HepG2 (cell line): Measurements from ENCODE around the gene ZNF865. TPM values are rescaled to one million over a fixed set of nuclear protein-coding genes. Genes with fewer than 3 reads are reported as not detected.

ENCODE experiments used
- ATAC-seq: fragments of 200-7000 bp; cut with Tn5 transposase; 3 replicates; pipeline ENCODE4 v1.9.1; 2020; ENCODE audit warnings: mild to moderate bottlenecking, moderate library complexity
- BruUV-seq: library from RNA; stranded (reverse); fragments of 400-500 nt; replicated peaks from 2 replicates; lab custom pipeline; 2021; lab: Mats Ljungman, UMichigan
- CTCF ChIA-PET: fragments of 300-600 bp; formaldehyde crosslinking; extraction: SDS; loops from one replicate; lab custom pipeline; 2021; ENCODE audit warnings: low total read pairs, inconsistent platforms, low intra/inter-chr PET ratio; lab: Yijun Ruan, JAX
- POLR2A ChIA-PET: fragments of 350-600 bp; sonication (Branson Sonifier 250); formaldehyde crosslinking; loops from one replicate; lab custom pipeline; 2020; ENCODE audit warnings: antibody characterized with exemption, inconsistent platforms; lab: Yijun Ruan, JAX
- DNase-seq: peaks from one replicate; pipeline ENCODE4 v3.0.0-alpha.2; 2015; ENCODE audit warnings: low spot score
- FAIRE-seq: peaks from 3 replicates; lab custom pipeline; 2011; peaks lifted over from hg19 to GRCh38; lab: Jason Lieb, UNC
- H2AFZ ChIP-seq: one replicate; pipeline ENCODE4 v1.6.1; 2011; ENCODE audit warnings: low read length, inconsistent platforms
- H3K27ac ChIP-seq: fragments of 300-600 bp; 3 replicates; pipeline ENCODE4 v1.8.0; 2011; ENCODE audit warnings: mixed run types, mild to moderate bottlenecking, mixed read lengths, low read length, inconsistent platforms; ENCODE audit not compliant: insufficient read depth; ENCODE audit errors: extremely low read length
- H3K27me3 ChIP-seq, 2 experiments: fragments of 200-600 bp in 1 of 2; 2 replicates in 1 of 2; 3 replicates in 1 of 2; pipeline versions ENCODE4 v1.6.0 to v1.8.0; 2011; ENCODE audit warnings: low read length in 2 of 2, mild to moderate bottlenecking in 2 of 2, moderate library complexity in 2 of 2, inconsistent platforms in 1 of 2; ENCODE audit not compliant: insufficient read depth in 2 of 2, control insufficient read depth in 1 of 2
- H3K36me3 ChIP-seq, 2 experiments: fragments of 200-600 bp in 1 of 2; replicated peaks in 1 of 2; 2 replicates in 1 of 2; 3 replicates in 1 of 2; pipeline versions ENCODE4 v1.5.1 to v1.8.0; 2011; ENCODE audit warnings: low read length in 2 of 2, inconsistent platforms in 1 of 2; ENCODE audit not compliant: insufficient read depth in 2 of 2, control insufficient read depth in 1 of 2
- H3K4me1 ChIP-seq: 2 replicates; pipeline ENCODE4 v1.5.1; 2012; ENCODE audit warnings: low read length, inconsistent platforms; ENCODE audit not compliant: insufficient read depth
- H3K4me2 ChIP-seq: 2 replicates; pipeline ENCODE4 v1.6.0; 2011; ENCODE audit warnings: low read depth, low read length, inconsistent platforms
- H3K4me3 ChIP-seq, 3 experiments: fragments of 200-600 bp in 1 of 3; sonication (generic), shearing (Covaris generic) in 1 of 3; replicated peaks in 1 of 3; 2 replicates each; pipeline ENCODE4 v1.5.1; 2011 to 2016; ENCODE audit warnings: low read length in 3 of 3, inconsistent platforms in 2 of 3, low read depth in 2 of 3, mild to moderate bottlenecking in 2 of 3, control low read depth in 1 of 3, mixed read lengths in 1 of 3; ENCODE audit not compliant: insufficient read depth in 1 of 3
- H3K79me2 ChIP-seq: one replicate; pipeline ENCODE4 v1.6.1; 2011; ENCODE audit warnings: low read length, inconsistent platforms; ENCODE audit not compliant: insufficient read depth
- H3K9ac ChIP-seq: 2 replicates; pipeline ENCODE4 v1.6.0; 2011; ENCODE audit warnings: mild to moderate bottlenecking, low read depth, low read length, inconsistent platforms; ENCODE audit not compliant: insufficient read depth
- H3K9me3 ChIP-seq: 2 replicates; pipeline ENCODE4 v1.5.1; 2012; ENCODE audit warnings: mild to moderate bottlenecking, low read length
- H4K20me1 ChIP-seq: 2 replicates; pipeline ENCODE4 v1.6.0; 2011; ENCODE audit warnings: inconsistent platforms, mild to moderate bottlenecking, low read length, moderate library complexity; ENCODE audit not compliant: insufficient read depth
- ATAD3A ChIP-seq: sonication (generic); formaldehyde crosslinking; IDR thresholded peaks from 2 replicates; pipeline ENCODE4 v1.4.0; 2020; ENCODE audit warnings: missing genetic modification reagents
- CREB1 ChIP-seq, 2 experiments: fragments of 450-650 bp in 1 of 2; IDR thresholded peaks; 2 replicates each; pipeline ENCODE4 v1.6.1; 2016 to 2017; ENCODE audit warnings: control low read depth in 1 of 2, mild to moderate bottlenecking in 1 of 2, missing compliant biosample characterization in 1 of 2, missing genetic modification characterization in 1 of 2
- ELK4 ChIP-seq: sonication (generic); formaldehyde crosslinking; IDR thresholded peaks from 2 replicates; pipeline ENCODE4 v1.9.0; 2021; ENCODE audit warnings: missing genetic modification reagents, borderline replicate concordance
- FOXC1 ChIP-seq: sonication (generic); formaldehyde crosslinking; IDR thresholded peaks from 2 replicates; pipeline ENCODE4 v1.8.0; 2022; ENCODE audit warnings: mild to moderate bottlenecking, missing genetic modification reagents, borderline replicate concordance
- HNF4G ChIP-seq, 2 experiments: sonication (generic) in 1 of 2; formaldehyde crosslinking in 1 of 2; IDR thresholded peaks; 2 replicates each; pipeline versions ENCODE4 v1.4.0 to v1.6.1; 2011 to 2020; ENCODE audit warnings: borderline replicate concordance in 2 of 2, low read depth in 2 of 2, mild to moderate bottlenecking in 2 of 2, low read length in 1 of 2, missing genetic modification reagents in 1 of 2, moderate library complexity in 1 of 2
- HOMEZ ChIP-seq: IDR thresholded peaks from 2 replicates; pipeline ENCODE4 v1.6.1; 2016; ENCODE audit warnings: low read depth
- MTERF4 ChIP-seq: sonication (generic); formaldehyde crosslinking; IDR thresholded peaks from 2 replicates; pipeline ENCODE4 v1.8.0; 2023; ENCODE audit warnings: mild to moderate bottlenecking, missing genetic modification reagents
- NFYC ChIP-seq: IDR thresholded peaks from 2 replicates; pipeline ENCODE4 v1.6.1; 2016; ENCODE audit warnings: missing genetic modification reagents, missing compliant biosample characterization
- RCOR2 ChIP-seq: IDR thresholded peaks from 2 replicates; pipeline ENCODE4 v1.6.1; 2016; ENCODE audit warnings: missing biosample characterization, missing genetic modification reagents
- SMC3 ChIP-seq: IDR thresholded peaks from 2 replicates; pipeline ENCODE4 v1.6.1; 2011; ENCODE audit warnings: low read length, improper control_type of control experiment
- SNAPC4 ChIP-seq: sonication (generic); formaldehyde crosslinking; IDR thresholded peaks from 2 replicates; pipeline ENCODE4 v1.4.0; 2020; ENCODE audit warnings: mild to moderate bottlenecking, missing genetic modification reagents
- TBP ChIP-seq: sonication (generic); formaldehyde crosslinking; IDR thresholded peaks from 2 replicates; pipeline ENCODE4 v1.5.0; 2020; ENCODE audit warnings: missing genetic modification reagents
- TCF12 ChIP-seq, 2 experiments: fragments of 450-650 bp in 1 of 2; sonication (generic) in 1 of 2; formaldehyde crosslinking in 1 of 2; IDR thresholded peaks; 2 replicates each; pipeline versions ENCODE4 v1.6.1 to v1.8.0; 2017 to 2022; ENCODE audit warnings: antibody characterized with exemption in 1 of 2, mild to moderate bottlenecking in 1 of 2, missing genetic modification reagents in 1 of 2, moderate library complexity in 1 of 2
- ZNF530 ChIP-seq: sonication (generic); formaldehyde crosslinking; IDR thresholded peaks from 2 replicates; pipeline ENCODE4 v1.5.0; 2020; ENCODE audit warnings: low read depth, mild to moderate bottlenecking, missing genetic modification reagents
- ZNF792 ChIP-seq: IDR thresholded peaks from 2 replicates; pipeline ENCODE4 v1.6.1; 2016
- ZNF816 ChIP-seq: sonication (generic); formaldehyde crosslinking; IDR thresholded peaks from 2 replicates; pipeline ENCODE4 v1.8.0; 2022; ENCODE audit warnings: missing genetic modification reagents, mild to moderate bottlenecking, borderline replicate concordance
- WGBS: methylation state at CpG from one replicate; pipeline ENCODE4 v1.1.6; 2017; ENCODE audit warnings: low lambda C conversion rate; 5-methylcytosine and 5-hydroxymethylcytosine counted together
- in situ Hi-C: cut with HindIII; loops from 2 replicates; pipeline ENCODE4 v1.10.0; 2017; ENCODE audit warnings: low pct_unique_long_range_greater_than_20kb; ENCODE audit not compliant: extremely low pct_ligation_motif_present
- intact Hi-C: fragments of 100-400 bp; cut with micrococcal nuclease; formaldehyde crosslinking; loops from one replicate; pipeline ENCODE4 v1.10.0; 2022; ENCODE audit not compliant: unreplicated experiment
- polyA plus RNA-seq, 8 experiments: library from polyadenylated mRNA; depleted of rRNA in 3 of 8; stranded (reverse) in 7 of 8; unstranded in 1 of 8; fragments of >200 nt; fragmentation: Illumina TruSeq in 4 of 8; extraction: Trizol in 4 of 8; gene quantifications; 2 replicates each; pipeline versions ENCODE4 v1.2.1 to v1.2.3, GENCODE V29; 2011 to 2016; ENCODE audit warnings: low read depth in 4 of 8, missing spikeins in 1 of 8, mixed read lengths in 1 of 8; ENCODE audit not compliant: insufficient read depth in 1 of 8
- total RNA-seq, 5 experiments: library from RNA; depleted of rRNA; stranded (reverse); fragments of >200 nt; fragmentation: Illumina TruSeq; extraction: Trizol; gene quantifications; 2 replicates each; pipeline ENCODE4 v1.2.3, GENCODE V29; 2016; ENCODE audit warnings: low read depth in 1 of 5

Gene ZNF865
- total and polyA plus RNA-seq, 2 of the 13 experiments (the other 11 are each of a cell fraction or from before 2014, with no cell fraction given) = 0.93 to 1.0 TPM

DNA sequence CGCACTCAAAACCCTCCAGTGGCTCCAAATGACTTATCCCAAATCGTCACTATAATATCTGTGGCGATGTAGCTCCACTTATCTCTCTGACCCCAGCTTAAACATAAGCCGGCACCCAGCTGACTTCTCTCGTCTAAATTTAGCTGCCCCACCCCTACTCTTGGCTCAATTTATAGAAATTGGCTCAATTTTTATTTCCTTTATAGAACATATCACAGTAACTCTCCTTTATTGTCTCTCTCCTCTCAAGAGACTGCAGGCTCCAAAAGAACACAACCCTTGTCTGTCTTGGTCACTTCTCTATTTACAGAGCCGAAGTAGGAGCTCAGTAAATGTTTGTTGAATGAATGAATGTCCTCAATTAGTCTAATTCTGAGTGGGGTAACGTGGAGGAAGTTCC is 18.1 kb downstream of the ZNF865 start:
- Histone ChIP-seq H3K27ac (peak overlapping the region; percentile 26), H3K36me3 (0 out of 5 replicates have a peak, but pooled peaks cover 0 to 3% of the 10 kb centered on the region in 2 experiments), H3K79me2 (peaks cover 4% of the 10 kb centered on the region), H3K9me3 (no peaks in the 10 kb centered on the region), H3K27me3 (no peaks in the 10 kb centered on the region), H3K9ac (no peak overlapping the region), H4K20me1 (peaks cover 14% of the 10 kb centered on the region; the same call in 1 of the 2 replicates), H3K4me3 (peak overlapping the region; percentile 29 to 58 (median 55)), H2AFZ (no peak overlapping the region), H3K4me2 (peak overlapping the region; percentile 82), H3K4me1 (peaks cover 29% of the 10 kb centered on the region)
- DNase-seq (no peak), ATAC-seq (no peak), FAIRE-seq (no peak)
- intact Hi-C loops = no loop called here
- ChIA-PET POLR2A (interaction anchor here (1.6 to 2.8 kb wide), 4 partner anchors 9 to 31 kb away, joined by 8 to 23 read pairs (median 10); partner anchors contain the start of genes U2AF2 and ZNF865), CTCF (no interaction called here)
- BruUV-seq = TSS peak; percentile 59
- in situ Hi-C loops = no loop called here
- WGBS = 86% methylated on average over 7 of the region's 7 CpGs
- TF ChIP-seq ATAD3A (CRISPR knock-in tag) = no peak
- TF ChIP-seq HNF4G (IDR thresholded peaks at IDR 0.05; ENCODE audit: borderline replicate concordance, low read depth, low read length) = no peak
- TF ChIP-seq HNF4G (CRISPR knock-in tag; IDR thresholded peaks at IDR 0.05; ENCODE audit: borderline replicate concordance, low read depth) = no peak
- no peak for TF ChIP-seq FOXC1 (CRISPR knock-in tag)
- TF ChIP-seq SNAPC4 (CRISPR knock-in tag) = no peak
- no peak for TF ChIP-seq ZNF792
- no peak for TF ChIP-seq ZNF816 (CRISPR knock-in tag)
- no peak for TF ChIP-seq ZNF530 (CRISPR knock-in tag)
- no peak for TF ChIP-seq CREB1 (IDR thresholded peaks at IDR 0.05)
- TF ChIP-seq CREB1 (CRISPR knock-in tag; IDR thresholded peaks at IDR 0.05) = no peak
- no peak for TF ChIP-seq NFYC (CRISPR knock-in tag)
- TF ChIP-seq TBP (CRISPR knock-in tag) = no peak
- TF ChIP-seq ELK4 (CRISPR knock-in tag) = no peak
- TF ChIP-seq MTERF4 (CRISPR knock-in tag) = no peak
- TF ChIP-seq HOMEZ (CRISPR knock-in tag) = no peak
- TF ChIP-seq SMC3 = no peak
- TF ChIP-seq RCOR2 (CRISPR knock-in tag) = no peak
- TF ChIP-seq TCF12 (IDR thresholded peaks at IDR 0.05) = no peak
- TF ChIP-seq TCF12 (CRISPR knock-in tag; IDR thresholded peaks at IDR 0.05) = no peak
